H9 (cell line): ENCODE measurements around the gene CCR8. TPM values are rescaled to one million over a fixed set of nuclear protein-coding genes. Genes with fewer than 3 reads are reported as not detected.

Experiments used
- DNase-seq: peaks from one replicate; pipeline ENCODE4 v3.0.0-alpha.2; 2017
- H2AFZ ChIP-seq: one replicate; pipeline ENCODE4 v1.6.1; 2013; ENCODE audit warnings: mild to moderate bottlenecking, low read length, control low read depth, moderate library complexity
- H2AK5ac ChIP-seq: 2 replicates; pipeline ENCODE4 v1.6.1; 2013; ENCODE audit warnings: low read length, control low read depth, mixed read lengths; ENCODE audit not compliant: insufficient read length
- H2BK120ac ChIP-seq: one replicate; pipeline ENCODE4 v1.6.1; 2013; ENCODE audit warnings: low read depth, mild to moderate bottlenecking, low read length, control low read depth, inconsistent platforms; ENCODE audit not compliant: poor library complexity, severe bottlenecking
- H2BK12ac ChIP-seq: 2 replicates; pipeline ENCODE4 v1.6.1; 2013; ENCODE audit warnings: low read length, control low read depth, mixed read lengths, low read depth; ENCODE audit not compliant: insufficient read length
- H2BK15ac ChIP-seq: 2 replicates; pipeline ENCODE4 v1.6.1; 2013; ENCODE audit warnings: low read depth, low read length, control low read depth
- H2BK20ac ChIP-seq: one replicate; pipeline ENCODE4 v1.6.1; 2013; ENCODE audit warnings: low read depth, mild to moderate bottlenecking, low read length, control low read depth, inconsistent platforms; ENCODE audit not compliant: poor library complexity, severe bottlenecking
- H2BK5ac ChIP-seq: 2 replicates; pipeline ENCODE4 v1.6.1; 2013; ENCODE audit warnings: low read length, control low read depth, mixed read lengths; ENCODE audit not compliant: insufficient read length
- H3K14ac ChIP-seq: 2 replicates; pipeline ENCODE4 v1.6.1; 2013; ENCODE audit warnings: low read length, control low read depth; ENCODE audit not compliant: insufficient read depth
- H3K18ac ChIP-seq: 2 replicates; pipeline ENCODE4 v1.6.1; 2013; ENCODE audit warnings: low read depth, mild to moderate bottlenecking, mixed read lengths, low read length, control low read depth; ENCODE audit not compliant: insufficient read length
- H3K23ac ChIP-seq: 2 replicates; pipeline ENCODE4 v1.6.1; 2013; ENCODE audit warnings: low read length, control low read depth, mixed read lengths, low read depth; ENCODE audit not compliant: insufficient read length
- H3K23me2 ChIP-seq: 2 replicates; pipeline ENCODE4 v1.6.1; 2013; ENCODE audit warnings: low read depth, mild to moderate bottlenecking, mixed read lengths, low read length, control low read depth; ENCODE audit not compliant: insufficient read length, poor library complexity, severe bottlenecking
- H3K27ac ChIP-seq: 2 replicates; pipeline ENCODE4 v1.5.1; 2013; ENCODE audit warnings: low read length, control low read depth, mixed read lengths, low read depth; ENCODE audit not compliant: insufficient read length
- H3K27me3 ChIP-seq: 2 replicates; pipeline ENCODE4 v1.6.1; 2013; ENCODE audit warnings: low read length, control low read depth, inconsistent platforms; ENCODE audit not compliant: insufficient read depth
- H3K4ac ChIP-seq: 2 replicates; pipeline ENCODE4 v1.6.1; 2013; ENCODE audit warnings: low read depth, mild to moderate bottlenecking, control low read depth, inconsistent platforms, low read length, moderate library complexity
- H3K4me1 ChIP-seq: 2 replicates; pipeline ENCODE4 v1.6.1; 2013; ENCODE audit warnings: low read length, control low read depth, inconsistent platforms; ENCODE audit not compliant: insufficient read depth
- H3K4me2 ChIP-seq: 2 replicates; pipeline ENCODE4 v1.6.1; 2013; ENCODE audit warnings: low read length, control low read depth, mixed read lengths; ENCODE audit not compliant: insufficient read length, insufficient read depth
- H3K56ac ChIP-seq: 2 replicates; pipeline ENCODE4 v1.6.1; 2013; ENCODE audit warnings: low read depth, mild to moderate bottlenecking, mixed read lengths, low read length, control low read depth; ENCODE audit not compliant: insufficient read length
- H3K79me1 ChIP-seq: 2 replicates; pipeline ENCODE4 v1.6.1; 2013; ENCODE audit warnings: low read depth, mild to moderate bottlenecking, moderate library complexity, low read length, control low read depth, inconsistent platforms; ENCODE audit not compliant: insufficient read depth, poor library complexity, severe bottlenecking
- H3K79me2 ChIP-seq: 2 replicates; pipeline ENCODE4 v1.6.1; 2013; ENCODE audit warnings: low read length, control low read depth, inconsistent platforms; ENCODE audit not compliant: insufficient read depth
- H3K9ac ChIP-seq: 2 replicates; pipeline ENCODE4 v1.6.1; 2013; ENCODE audit warnings: low read length, control low read depth, mixed read lengths; ENCODE audit not compliant: insufficient read length; ENCODE audit errors: extremely low read depth
- H3K9me3 ChIP-seq: one replicate; pipeline ENCODE4 v1.6.1; 2013; ENCODE audit warnings: low read depth, low read length, inconsistent platforms; ENCODE audit not compliant: control insufficient read depth
- H3T11ph ChIP-seq: one replicate; pipeline ENCODE4 v1.6.1; 2013; ENCODE audit warnings: mild to moderate bottlenecking, low read length, control low read depth, inconsistent platforms
- H4K20me1 ChIP-seq: one replicate; pipeline ENCODE4 v1.6.1; 2013; ENCODE audit not compliant: control insufficient read depth, insufficient read length, insufficient read depth
- H4K5ac ChIP-seq: 2 replicates; pipeline ENCODE4 v1.6.1; 2013; ENCODE audit warnings: low read depth, mild to moderate bottlenecking, mixed read lengths, low read length, control low read depth; ENCODE audit not compliant: insufficient read length
- H4K8ac ChIP-seq: replicated peaks from 2 replicates; pipeline ENCODE4 v1.6.1; 2013; ENCODE audit warnings: low read length, control low read depth, mixed read lengths, low read depth; ENCODE audit not compliant: insufficient read length
- H4K91ac ChIP-seq: 2 replicates; pipeline ENCODE4 v1.6.1; 2013; ENCODE audit warnings: low read depth, mild to moderate bottlenecking, moderate library complexity, mixed read lengths, low read length, control low read depth; ENCODE audit not compliant: insufficient read length
- H3K27ac Mint-ChIP-seq, 3 experiments: 2 replicates in 2 of 3; 3 replicates in 1 of 3; pipeline ENCODE4 v1.8.0; 2020 to 2021; ENCODE audit warnings: mixed read lengths in 3 of 3, mild to moderate bottlenecking in 1 of 3, moderate library complexity in 1 of 3
- H3K27me3 Mint-ChIP-seq: 2 replicates; pipeline ENCODE4 v1.8.0; 2021; ENCODE audit warnings: low read depth, mild to moderate bottlenecking, moderate library complexity, mixed read lengths
- H3K36me3 Mint-ChIP-seq, 3 experiments: 2 replicates in 2 of 3; 3 replicates in 1 of 3; pipeline ENCODE4 v1.8.0; 2020 to 2021; ENCODE audit warnings: low read depth in 3 of 3, mixed read lengths in 3 of 3; ENCODE audit not compliant: insufficient read depth in 1 of 3
- H3K4me1 Mint-ChIP-seq, 2 experiments: 2 replicates each; pipeline ENCODE4 v1.8.0; 2020; ENCODE audit warnings: mixed read lengths in 2 of 2
- H3K4me3 Mint-ChIP-seq, 2 experiments: 2 replicates in 1 of 2; 3 replicates in 1 of 2; pipeline ENCODE4 v1.8.0; 2020 to 2021; ENCODE audit warnings: mild to moderate bottlenecking in 2 of 2, mixed read lengths in 2 of 2, moderate library complexity in 1 of 2
- H3K9me3 Mint-ChIP-seq, 2 experiments: 2 replicates in 1 of 2; 3 replicates in 1 of 2; pipeline ENCODE4 v1.8.0; 2020; ENCODE audit warnings: mild to moderate bottlenecking in 2 of 2, mixed read lengths in 2 of 2, moderate library complexity in 1 of 2
- CTCF ChIP-seq: fragments of 200-600 bp; sonication (generic); conservative IDR thresholded peaks from 3 replicates; pipeline ENCODE4 v1.8.0; 2021; ENCODE audit warnings: antibody characterized with exemption, mild to moderate bottlenecking
- WGBS: extraction: QIAGEN DNeasy Blood & Tissue Kit; methylation state at CpG from one replicate; pipeline ENCODE4 v1.1.7; 2013; ENCODE audit warnings: missing lambda C conversion rate, low lambda C conversion rate, mixed read lengths; ENCODE audit not compliant: insufficient read length; ENCODE audit errors: extremely low coverage; 5-methylcytosine and 5-hydroxymethylcytosine counted together
- total RNA-seq: library from RNA; stranded (reverse); gene quantifications from 2 replicates; pipeline ENCODE4 v1.2.1, GENCODE V29; 2021

The CCR8 gene
- total RNA-seq, 1 experiment from 2014 or later = 0.31 TPM

DNA sequence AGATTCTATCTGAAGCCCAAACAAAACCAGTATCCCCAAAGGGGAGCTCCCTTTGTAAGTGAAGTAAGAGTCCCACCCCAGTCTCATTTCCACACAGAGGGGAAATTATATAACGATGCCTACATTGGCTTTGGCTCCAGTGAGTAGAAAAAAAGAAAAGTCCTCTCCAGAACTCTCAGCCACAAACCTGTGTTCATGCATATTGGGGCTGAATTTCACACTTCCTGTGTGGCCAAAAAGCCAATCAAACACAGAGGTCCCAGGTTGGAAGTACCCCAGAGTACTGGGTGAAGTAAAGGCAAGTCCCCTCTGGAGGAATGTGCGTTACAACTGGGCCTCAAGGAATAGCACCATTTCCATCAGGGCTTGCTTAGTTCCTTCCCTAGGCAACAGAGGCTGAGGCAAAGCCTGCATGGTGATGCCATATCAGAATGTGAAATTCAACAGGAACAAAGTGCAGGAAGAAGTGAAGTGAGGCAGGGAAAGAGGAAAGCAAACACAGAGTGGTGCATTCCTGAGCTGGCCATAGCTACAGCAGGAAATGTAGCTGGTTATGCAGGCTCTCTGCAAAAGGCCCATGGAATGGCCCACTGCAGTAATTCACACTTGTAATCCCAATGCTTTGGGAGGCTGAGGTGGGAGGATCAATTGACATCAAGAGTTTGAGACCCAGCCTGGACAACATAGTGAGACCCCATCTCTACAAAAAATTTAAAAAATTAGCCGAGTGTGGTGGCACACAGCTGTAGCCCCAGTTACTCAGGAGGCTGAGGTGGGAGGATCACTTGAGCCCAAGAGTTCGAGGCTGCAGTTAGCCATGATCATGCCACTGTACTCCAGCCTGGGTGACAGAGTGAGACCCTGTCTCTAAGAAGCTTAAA is 33.1 kb upstream of the CCR8 start:
- no peaks in the 10 kb centered on the region for H3K9me3 ChIP-seq
- H2AFZ ChIP-seq = no peak overlapping the region
- no peaks in the 10 kb centered on the region for H3K23me2 ChIP-seq
- H3K27ac ChIP-seq = no peak overlapping the region
- H4K8ac ChIP-seq = no peak overlapping the region
- H2BK5ac ChIP-seq = no peak overlapping the region
- Mint-ChIP-seq H3K9me3 (peaks cover 8 to 12% of the 10 kb centered on the region in 2 experiments; a peak in 4 of 5 replicates), H3K4me1 (peaks cover 0 to 2% of the 10 kb centered on the region in 2 experiments; a peak in 1 of 4 replicates), H3K27ac (no peak overlapping the region), H3K36me3 (no peaks in the 10 kb centered on the region), H3K4me3 (no peak overlapping the region), H3K27me3 (no peaks in the 10 kb centered on the region; the same call in 1 of the 2 replicates)
- H4K91ac ChIP-seq = no peak overlapping the region
- DNase-seq = no peak
- no peaks in the 10 kb centered on the region for H3K27me3 ChIP-seq
- no peak for TF ChIP-seq CTCF
- no peak overlapping the region for H3K56ac ChIP-seq
- no peak overlapping the region for H2AK5ac ChIP-seq
- H3K18ac ChIP-seq = no peak overlapping the region
- no peaks in the 10 kb centered on the region for H3K79me1 ChIP-seq
- H3K79me2 ChIP-seq = no peaks in the 10 kb centered on the region
- no peak overlapping the region for H2BK12ac ChIP-seq
- no peak overlapping the region for H3K23ac ChIP-seq
- H3K4ac ChIP-seq = no peak overlapping the region
- no peak overlapping the region for H2BK15ac ChIP-seq
- no peaks in the 10 kb centered on the region for H3K4me1 ChIP-seq
- H4K20me1 ChIP-seq = no peaks in the 10 kb centered on the region
- no CpG with 5 or more reads among the region's 4 CpGs for WGBS
- no peak overlapping the region for H4K5ac ChIP-seq
- no peak overlapping the region for H3K4me2 ChIP-seq
- H3T11ph ChIP-seq = no peak overlapping the region
- H2BK120ac ChIP-seq = no peak overlapping the region
- H3K14ac ChIP-seq = no peak overlapping the region
- H2BK20ac ChIP-seq = no peak overlapping the region
- H3K9ac ChIP-seq = no peak overlapping the region
